Karpas-422 (cell line): Measurements from ENCODE around the gene GBP1. TPM values are rescaled to one million over a fixed set of nuclear protein-coding genes. Genes with fewer than 3 reads are reported as not detected.
A peak's percentile ranks its signal among the peaks of the same experiment; 100 is the strongest.

Source experiments
- DNase-seq: peaks from one replicate; pipeline ENCODE4 v3.0.0-alpha.2; 2015
- H2AFZ ChIP-seq: fragments of 200-600 bp; sonication (generic); 2 replicates; pipeline ENCODE4 v1.6.1; 2014; ENCODE audit warnings: antibody characterized with exemption, low read length, mixed read lengths
- H3K27ac ChIP-seq: fragments of 200-600 bp; sonication (generic); 2 replicates; pipeline ENCODE4 v1.5.1; 2014; ENCODE audit warnings: mild to moderate bottlenecking, low read length, moderate library complexity
- H3K27me3 ChIP-seq: fragments of 200-600 bp; sonication (generic); 2 replicates; pipeline ENCODE4 v1.6.1; 2014; ENCODE audit warnings: low read length, mixed read lengths
- H3K36me3 ChIP-seq: fragments of 200-600 bp; sonication (generic); 2 replicates; pipeline ENCODE4 v1.6.1; 2014; ENCODE audit warnings: low read length, mixed read lengths; ENCODE audit not compliant: insufficient read depth
- H3K4me1 ChIP-seq: fragments of 200-600 bp; sonication (generic); 2 replicates; pipeline ENCODE4 v1.6.1; 2014; ENCODE audit warnings: mild to moderate bottlenecking, low read length, mixed read lengths
- H3K4me2 ChIP-seq: fragments of 200-600 bp; sonication (generic); 2 replicates; pipeline ENCODE4 v1.6.1; 2014; ENCODE audit warnings: low read length, low read depth, mild to moderate bottlenecking; ENCODE audit not compliant: poor library complexity, severe bottlenecking
- H3K4me3 ChIP-seq: fragments of 200-600 bp; sonication (generic); 2 replicates; pipeline ENCODE4 v1.5.1; 2014; ENCODE audit warnings: mild to moderate bottlenecking, antibody characterized with exemption, low read length, mixed read lengths
- H3K79me2 ChIP-seq: fragments of 200-600 bp; sonication (generic); 2 replicates; pipeline ENCODE4 v1.6.1; 2014; ENCODE audit warnings: mild to moderate bottlenecking, low read length, mixed read lengths
- H3K9ac ChIP-seq: fragments of 200-600 bp; sonication (generic); 2 replicates; pipeline ENCODE4 v1.6.0; 2014; ENCODE audit warnings: low read length
- H3K9me2 ChIP-seq: fragments of 200-600 bp; sonication (generic), shearing (Covaris generic); replicated peaks from 2 replicates; pipeline ENCODE4 v1.6.0; 2014; ENCODE audit warnings: mild to moderate bottlenecking, low read length, moderate library complexity; ENCODE audit not compliant: insufficient read depth
- H3K9me3 ChIP-seq: fragments of 300-700, 200-600 bp; sonication (generic); 2 replicates; pipeline ENCODE4 v1.6.1; 2014; ENCODE audit warnings: low read length, mixed read lengths
- H4K20me1 ChIP-seq: fragments of 200-600 bp; sonication (generic); 2 replicates; pipeline ENCODE4 v1.6.1; 2014; ENCODE audit warnings: mild to moderate bottlenecking, antibody characterized with exemption, low read length, low read depth; ENCODE audit not compliant: insufficient read depth
- total RNA-seq: library from RNA; depleted of rRNA; stranded (reverse); fragments of >200 nt; shearing (Covaris generic); gene quantifications from 2 replicates; pipeline ENCODE4 v1.2.3, GENCODE V29; 2014; ENCODE audit warnings: low replicate concordance

The GBP1 gene
- total RNA-seq, 1 experiment from 2014 or later = 0.34 TPM

DNA sequence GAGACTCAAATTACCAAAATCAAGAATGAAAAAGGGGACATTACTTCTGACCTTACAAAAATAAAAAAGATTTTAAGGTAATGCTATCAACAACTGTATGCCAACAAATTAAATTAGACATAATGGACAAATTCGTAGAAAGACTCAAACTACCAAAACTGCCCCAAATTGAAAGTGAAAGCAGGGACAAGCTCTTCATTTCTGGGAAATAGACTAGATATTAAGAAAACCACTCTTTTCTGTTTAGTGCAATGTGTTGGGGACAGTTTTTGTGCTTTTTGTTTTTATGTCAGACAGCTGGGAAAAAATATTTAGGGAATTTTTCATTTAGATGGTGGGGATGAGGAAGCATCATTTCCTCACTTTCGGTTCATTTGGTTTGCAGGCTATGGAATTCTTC is 4.9 kb upstream of the GBP1 start:
- H3K36me3 ChIP-seq = no peaks in the 10 kb centered on the region
- no peak overlapping the region for H3K4me3 ChIP-seq
- H3K9ac ChIP-seq = no peak overlapping the region
- H3K27me3 ChIP-seq = no peaks in the 10 kb centered on the region
- H3K79me2 ChIP-seq = no peaks in the 10 kb centered on the region
- no peak overlapping the region for H2AFZ ChIP-seq
- no peaks in the 10 kb centered on the region for H3K9me2 ChIP-seq
- DNase-seq = no peak
- peaks cover 5% of the 10 kb centered on the region; the same call in 1 of the 2 replicates for H3K4me1 ChIP-seq
- no peak overlapping the region for H3K27ac ChIP-seq
- peak overlapping the region; percentile 11 for H3K4me2 ChIP-seq
- H4K20me1 ChIP-seq = no peaks in the 10 kb centered on the region
- no peaks in the 10 kb centered on the region for H3K9me3 ChIP-seq

DNA sequence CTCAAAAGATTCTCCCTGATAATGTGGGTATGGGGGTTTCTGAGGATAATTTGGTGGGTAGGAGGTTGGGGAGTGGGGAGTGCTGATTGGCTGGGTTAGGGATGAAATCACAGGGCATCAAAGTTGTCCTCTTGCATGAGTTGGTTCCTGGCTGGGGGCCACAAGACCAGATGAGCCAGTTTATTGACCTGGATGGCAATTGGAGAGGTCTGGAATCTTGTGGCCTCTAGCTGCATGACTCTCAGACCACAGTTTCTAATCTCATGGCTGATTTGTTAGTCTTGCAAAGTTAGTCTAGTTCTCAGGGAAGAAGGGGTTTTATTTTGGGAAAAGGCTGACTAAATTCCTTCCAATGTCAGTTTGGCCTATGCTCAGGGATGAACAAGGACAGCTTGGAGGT is 3.3 kb upstream of the GBP1 start:
- H3K27me3 ChIP-seq = no peaks in the 10 kb centered on the region
- H3K4me2 ChIP-seq = no peak overlapping the region

DNA sequence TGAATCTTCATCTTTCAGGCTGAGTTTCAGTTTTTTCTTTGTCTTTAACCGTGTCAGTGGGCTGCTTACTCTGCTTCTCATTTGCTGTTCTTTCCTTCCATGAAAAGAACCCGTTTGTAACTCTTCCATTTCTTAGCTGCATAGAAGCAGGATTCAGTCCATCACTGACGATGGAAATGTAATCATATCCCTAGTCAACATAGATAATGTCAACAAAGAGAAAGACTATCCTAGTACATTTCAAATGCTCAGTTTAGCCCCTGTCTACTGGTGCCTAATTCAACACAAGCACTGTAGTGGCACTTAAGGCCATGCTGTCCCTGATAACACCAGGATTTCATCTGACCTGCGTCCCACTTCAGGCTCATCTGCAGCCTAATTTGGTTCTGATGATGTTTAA is 376 bp downstream of the GBP1 start:
- Histone ChIP-seq H3K36me3 (no peaks in the 10 kb centered on the region), H3K27ac (no peak overlapping the region), H4K20me1 (no peaks in the 10 kb centered on the region), H3K4me2 (peak overlapping the region; percentile 66), H2AFZ (0 out of 2 replicates have a peak overlapping the region, but pooled peaks have one; percentile 53), H3K4me3 (no peak overlapping the region), H3K9me3 (no peaks in the 10 kb centered on the region), H3K4me1 (peaks cover 5% of the 10 kb centered on the region; the same call in 1 of the 2 replicates), H3K9ac (peak overlapping the region; percentile 39; the same call in 1 of the 2 replicates), H3K79me2 (no peaks in the 10 kb centered on the region), H3K9me2 (no peaks in the 10 kb centered on the region), H3K27me3 (no peaks in the 10 kb centered on the region)
- DNase-seq = no peak

More for the DNA sequence above, 3.3 kb upstream of the GBP1 start:
- H2AFZ ChIP-seq = no peak overlapping the region
- no peak overlapping the region for H3K4me3 ChIP-seq
- peaks cover 5% of the 10 kb centered on the region; the same call in 1 of the 2 replicates for H3K4me1 ChIP-seq
- H3K79me2 ChIP-seq = no peaks in the 10 kb centered on the region
- DNase-seq = no peak
- H4K20me1 ChIP-seq = no peaks in the 10 kb centered on the region
- no peak overlapping the region for H3K9ac ChIP-seq
- H3K9me3 ChIP-seq = no peaks in the 10 kb centered on the region
- H3K27ac ChIP-seq = no peak overlapping the region
- H3K36me3 ChIP-seq = no peaks in the 10 kb centered on the region
- no peaks in the 10 kb centered on the region for H3K9me2 ChIP-seq

DNA sequence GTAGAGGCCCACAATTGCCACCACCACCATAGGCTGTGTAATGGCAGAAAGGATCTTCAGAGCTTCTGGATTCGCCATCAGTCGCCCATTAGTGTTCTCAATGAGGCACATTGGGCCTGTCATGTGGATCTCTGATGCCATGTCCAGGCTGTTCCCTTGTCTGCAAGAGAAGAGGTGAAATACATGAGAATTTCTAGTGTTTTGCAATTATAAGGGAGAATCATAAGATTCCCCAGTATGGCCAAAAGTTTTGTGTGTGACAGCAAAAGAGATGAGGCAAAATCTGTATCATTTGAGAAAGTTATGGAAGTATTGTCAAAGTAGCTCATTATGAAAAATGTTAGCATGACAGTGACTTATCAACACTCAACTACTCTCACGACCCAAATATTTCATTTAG is 1.9 kb downstream of the GBP1 start:
- Histone ChIP-seq H3K4me1 (peaks cover 5% of the 10 kb centered on the region; the same call in 1 of the 2 replicates), H2AFZ (no peak overlapping the region), H3K9ac (no peak overlapping the region), H3K27ac (no peak overlapping the region), H3K9me2 (no peaks in the 10 kb centered on the region), H3K4me3 (no peak overlapping the region), H3K4me2 (no peak overlapping the region), H3K79me2 (no peaks in the 10 kb centered on the region), H3K36me3 (no peaks in the 10 kb centered on the region), H4K20me1 (no peaks in the 10 kb centered on the region), H3K9me3 (no peaks in the 10 kb centered on the region), H3K27me3 (no peaks in the 10 kb centered on the region)
- no peak for DNase-seq

DNA sequence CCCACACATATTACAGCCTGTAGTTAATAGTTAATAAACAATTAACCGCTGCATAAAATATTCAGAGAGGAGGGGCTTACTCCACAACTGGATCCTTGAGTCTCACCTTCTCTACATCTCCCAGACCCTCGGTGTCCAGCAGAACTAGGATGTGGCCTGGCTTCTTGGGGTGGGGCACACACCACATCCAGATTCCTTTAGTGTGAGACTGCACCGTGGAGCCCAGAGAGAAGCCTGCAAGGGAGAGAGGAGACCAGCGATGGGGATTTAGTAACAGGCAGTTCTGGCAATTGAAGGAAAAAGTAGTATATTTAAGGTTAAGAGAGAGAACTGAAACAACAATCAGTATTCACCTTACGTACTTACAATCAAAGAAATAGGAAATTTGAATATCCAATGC is 4.9 kb downstream of the GBP1 start:
- no peaks in the 10 kb centered on the region for H3K36me3 ChIP-seq
- no peak overlapping the region for H2AFZ ChIP-seq
- H3K4me1 ChIP-seq = peaks cover 1% of the 10 kb centered on the region; the same call in 1 of the 2 replicates
- H3K4me3 ChIP-seq = no peak overlapping the region
- no peak overlapping the region for H3K9ac ChIP-seq
- H4K20me1 ChIP-seq = no peaks in the 10 kb centered on the region
- no peak overlapping the region for H3K27ac ChIP-seq
- H3K27me3 ChIP-seq = no peaks in the 10 kb centered on the region
- H3K79me2 ChIP-seq = no peaks in the 10 kb centered on the region
- no peak overlapping the region for H3K4me2 ChIP-seq
- no peaks in the 10 kb centered on the region for H3K9me3 ChIP-seq
- no peak for DNase-seq
- no peaks in the 10 kb centered on the region for H3K9me2 ChIP-seq

DNA sequence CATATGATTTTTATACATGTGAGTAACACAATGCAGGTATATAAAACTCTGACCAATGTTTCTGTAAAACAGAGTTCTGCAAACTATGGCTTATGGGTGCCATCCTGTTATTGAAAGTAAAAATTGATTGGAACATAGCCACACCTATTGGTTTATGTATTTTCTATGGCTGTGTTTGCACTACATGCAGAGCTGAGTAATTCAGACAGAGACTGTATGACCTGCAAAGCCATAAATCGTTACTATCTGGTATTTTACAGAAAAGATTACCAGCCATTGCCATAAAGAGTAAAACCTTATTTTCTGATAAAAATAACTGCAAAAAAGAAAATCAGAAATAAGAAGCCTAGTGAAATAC is 13.1 kb downstream of the GBP1 start:
- H3K9ac ChIP-seq = no peak overlapping the region
- H3K4me2 ChIP-seq = no peak overlapping the region
- H3K27ac ChIP-seq = no peak overlapping the region
- no peaks in the 10 kb centered on the region for H3K36me3 ChIP-seq
- no peak overlapping the region for H3K4me3 ChIP-seq
- H3K79me2 ChIP-seq = no peaks in the 10 kb centered on the region
- H4K20me1 ChIP-seq = no peaks in the 10 kb centered on the region
- no peaks in the 10 kb centered on the region for H3K27me3 ChIP-seq
- no peak for DNase-seq
- no peaks in the 10 kb centered on the region for H3K9me2 ChIP-seq
- no peak overlapping the region for H2AFZ ChIP-seq
- H3K4me1 ChIP-seq = no peaks in the 10 kb centered on the region
- no peaks in the 10 kb centered on the region for H3K9me3 ChIP-seq

DNA sequence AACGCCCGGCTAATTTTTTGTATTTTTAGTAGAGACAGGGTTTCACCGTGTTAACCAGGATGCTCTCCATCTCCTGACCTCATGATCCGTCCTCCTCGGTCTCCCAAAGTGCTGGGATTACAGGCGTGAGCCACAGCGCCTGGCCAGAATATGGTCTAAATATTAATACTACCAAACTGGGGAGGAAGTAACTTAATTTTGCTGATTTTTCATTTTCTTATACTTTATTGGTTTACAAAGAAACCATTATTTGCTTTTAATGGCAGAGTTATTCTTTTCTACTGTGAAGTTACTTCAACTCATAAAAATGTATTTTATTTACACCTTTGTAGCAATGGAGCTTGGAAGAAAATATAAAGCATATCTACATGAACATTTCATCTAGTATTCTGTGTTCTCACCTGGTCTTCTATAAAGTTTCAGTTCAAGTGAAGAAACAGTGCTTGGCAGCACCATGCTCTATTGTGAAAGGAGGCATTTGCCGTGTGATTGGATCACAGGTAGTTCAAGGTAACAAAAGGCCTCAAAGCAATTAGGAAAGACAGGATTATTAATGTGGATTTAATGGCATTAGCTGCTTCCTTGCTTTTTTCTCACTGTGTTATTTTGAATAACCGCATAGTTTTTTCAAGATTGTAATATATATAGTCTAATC is 13.6 kb downstream of the GBP1 start:
- no peak overlapping the region for H3K4me3 ChIP-seq
- H3K4me2 ChIP-seq = no peak overlapping the region
- no peaks in the 10 kb centered on the region for H3K9me3 ChIP-seq
- DNase-seq = no peak
- H3K79me2 ChIP-seq = no peaks in the 10 kb centered on the region
- H3K9ac ChIP-seq = no peak overlapping the region
- H3K9me2 ChIP-seq = no peaks in the 10 kb centered on the region
- H2AFZ ChIP-seq = no peak overlapping the region
- no peak overlapping the region for H3K27ac ChIP-seq
- no peaks in the 10 kb centered on the region for H4K20me1 ChIP-seq
- no peaks in the 10 kb centered on the region for H3K36me3 ChIP-seq
- H3K4me1 ChIP-seq = no peaks in the 10 kb centered on the region
- H3K27me3 ChIP-seq = no peaks in the 10 kb centered on the region

DNA sequence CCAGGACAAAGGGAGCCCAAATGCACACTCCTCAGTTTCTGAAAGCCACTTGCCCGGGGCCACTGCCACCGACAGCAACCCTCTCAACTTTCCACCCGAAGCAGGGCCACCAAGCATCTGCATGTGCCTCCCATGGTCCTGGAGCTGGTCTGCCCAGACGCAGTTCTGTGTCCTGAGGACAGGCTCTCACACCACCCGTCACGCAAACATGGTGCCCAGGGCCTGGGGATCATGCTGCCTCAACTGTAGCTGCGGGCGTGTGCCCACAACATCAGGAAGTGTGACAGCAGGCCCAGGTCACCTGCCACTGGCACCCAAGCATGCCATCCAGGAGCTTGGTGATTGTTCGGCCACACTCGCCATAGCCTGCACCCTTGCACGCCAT is 14.4 kb downstream of the GBP1 start:
- Histone ChIP-seq H3K9ac (no peak overlapping the region), H2AFZ (no peak overlapping the region), H3K27me3 (no peaks in the 10 kb centered on the region), H3K79me2 (no peaks in the 10 kb centered on the region), H3K36me3 (no peaks in the 10 kb centered on the region), H3K4me1 (no peaks in the 10 kb centered on the region), H4K20me1 (no peaks in the 10 kb centered on the region), H3K27ac (no peak overlapping the region), H3K4me2 (no peak overlapping the region), H3K4me3 (no peak overlapping the region), H3K9me3 (no peaks in the 10 kb centered on the region), H3K9me2 (no peaks in the 10 kb centered on the region)
- no peak for DNase-seq
